Ramos (cell line): ENCODE measurements around the gene EMX2.

Source experiments
- in situ Hi-C: fragments of 300-500 bp; cut with MboI; formaldehyde crosslinking; loops from one replicate; pipeline ENCODE4 v1.14.3; 2022; ENCODE audit warnings: low sequenced_read_pairs; ENCODE audit not compliant: unreplicated experiment

EMX2 gene

DNA sequence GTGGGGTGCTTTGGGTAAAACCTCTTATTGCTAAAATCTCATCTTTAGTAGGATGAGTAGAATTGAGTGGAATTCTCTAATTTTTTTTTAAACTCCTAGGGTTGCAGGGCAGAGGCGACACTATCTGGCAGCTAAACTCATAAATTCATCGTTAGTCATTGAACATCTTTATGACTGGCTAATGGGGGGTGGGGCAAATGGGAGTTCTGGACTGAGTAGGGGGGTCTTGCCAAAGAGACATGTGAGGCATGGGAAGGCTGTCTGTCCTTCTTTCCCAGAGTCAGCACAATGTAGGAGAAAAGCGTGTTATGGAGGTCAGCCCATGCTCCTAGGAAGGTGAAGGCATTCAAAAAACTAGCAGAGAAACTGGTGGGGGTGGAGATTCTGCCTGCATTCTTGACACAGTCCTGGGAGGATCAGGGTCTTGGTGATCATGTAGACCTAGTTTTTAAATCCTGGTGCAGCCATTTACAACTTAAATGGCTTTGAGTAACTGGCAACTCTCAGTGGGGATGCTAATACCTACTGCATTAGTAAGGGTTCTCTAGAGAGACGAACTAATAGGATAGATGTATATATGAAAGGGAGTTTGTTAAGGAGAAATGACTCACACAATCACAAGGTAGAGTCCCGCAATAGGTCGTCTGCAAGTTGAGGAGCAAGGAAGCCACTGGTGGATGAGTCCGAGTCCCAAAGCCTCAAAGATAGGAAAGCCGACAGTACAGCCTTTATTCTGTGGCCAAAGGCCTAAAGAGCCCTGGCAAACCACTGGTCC lies 47.7 kb downstream of the EMX2 start:
- in situ Hi-C loops = no loop called here

DNA sequence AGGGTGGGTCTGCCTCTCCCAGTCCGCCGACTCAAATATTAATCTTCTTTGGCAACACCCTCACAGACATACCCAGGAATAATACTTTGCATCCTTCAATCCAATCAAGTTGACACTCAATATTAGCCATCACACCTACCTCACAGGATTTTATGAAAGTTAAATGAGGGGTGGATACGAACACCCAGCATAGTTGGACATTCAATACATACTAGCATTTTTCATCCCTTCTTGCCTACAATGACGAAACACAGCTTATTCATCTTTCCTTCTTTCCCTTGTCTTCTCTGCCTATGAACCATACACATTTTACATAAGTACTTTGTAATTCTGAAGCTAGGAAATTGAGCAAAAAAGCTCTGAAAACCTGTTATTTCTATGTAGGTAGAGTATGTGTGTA lies 48.5 kb downstream of the EMX2 start:
- in situ Hi-C loops = no loop called here

GRCh38 chr10:117594722-117595121 lies 52.2 kb downstream of the EMX2 start:
- in situ Hi-C loops = no loop called here

- in situ Hi-C loops = no loop called here
Observed at GRCh38 chr10:117596706-117597105, 54.2 kb downstream of the EMX2 start.

DNA sequence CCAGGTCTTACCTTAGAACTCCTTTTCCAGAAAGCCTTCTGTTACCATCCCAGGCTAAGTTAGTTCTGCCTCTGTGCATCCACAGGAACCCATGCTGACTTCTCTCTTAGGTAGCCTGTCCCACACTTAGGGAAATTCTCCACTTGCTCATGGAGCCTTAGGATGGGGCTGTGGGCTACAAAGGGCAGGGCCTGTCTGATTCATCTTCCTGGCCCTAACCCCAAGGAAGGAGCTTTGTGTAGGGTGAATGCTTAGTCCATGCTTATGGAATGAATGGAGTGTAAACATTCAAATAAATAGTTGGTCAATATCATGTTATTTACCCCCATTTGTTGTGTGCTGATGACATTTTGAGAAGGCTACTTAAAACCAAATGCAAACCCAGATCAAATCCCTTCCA lies 54.7 kb downstream of the EMX2 start:
- in situ Hi-C loops = no loop called here
